ENCODE results near the gene GRIP2.

The GRIP2 gene

GRCh38 chr3:14564741-14565140 is 24.6 kb upstream of the GRIP2 start:
- no peak for TF ChIP-seq ZFP3 (CRISPR knock-in tag; IDR thresholded peaks at IDR 0.05)
- TF ChIP-seq GLIS3 (CRISPR knock-in tag; IDR thresholded peaks at IDR 0.05), result no peak
- TF ChIP-seq TOX (CRISPR knock-in tag; IDR thresholded peaks at IDR 0.05; ENCODE audit: borderline replicate concordance), result no peak
- TF ChIP-seq OSR1 (CRISPR knock-in tag; IDR thresholded peaks at IDR 0.05), result no peak
- no peak for TF ChIP-seq ZFP30 (CRISPR knock-in tag; IDR thresholded peaks at IDR 0.05)
- no peak for TF ChIP-seq ARNTL (CRISPR knock-in tag; IDR thresholded peaks at IDR 0.05; ENCODE audit: borderline replicate concordance, low read depth)
- TF ChIP-seq ESRRG (CRISPR knock-in tag; IDR thresholded peaks at IDR 0.05), result no peak
- no peak for ATAC-seq

DNA sequence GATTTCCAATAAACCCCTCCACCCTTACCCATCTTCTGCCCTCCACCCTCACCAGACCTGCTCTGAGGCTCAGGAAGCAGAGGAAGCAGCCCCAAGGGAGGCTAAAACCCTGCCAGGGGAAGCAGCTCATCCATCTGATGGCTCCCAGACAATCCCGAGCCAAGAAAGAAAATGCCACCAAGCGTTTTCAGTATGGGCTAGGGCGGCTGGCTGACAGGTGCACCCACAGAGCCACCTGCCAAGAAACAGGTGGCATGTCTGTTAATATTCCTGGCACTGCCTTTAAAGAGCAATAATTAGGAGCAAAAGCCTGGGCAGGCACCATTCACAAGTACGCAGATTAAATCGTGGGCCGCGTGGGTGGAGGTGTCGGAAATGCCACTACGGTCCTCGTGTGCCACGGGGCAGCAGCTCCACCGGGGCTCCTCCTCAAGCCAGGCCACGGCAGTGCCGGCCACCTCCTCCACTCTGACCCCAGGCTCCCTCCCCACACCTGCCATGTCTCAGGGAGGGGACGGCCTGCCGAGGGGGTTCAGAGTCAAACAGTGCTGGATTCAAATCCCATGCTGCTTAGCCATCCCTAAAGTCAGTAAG is 23.9 kb upstream of the GRIP2 start:
- TF ChIP-seq, protein P1, sequence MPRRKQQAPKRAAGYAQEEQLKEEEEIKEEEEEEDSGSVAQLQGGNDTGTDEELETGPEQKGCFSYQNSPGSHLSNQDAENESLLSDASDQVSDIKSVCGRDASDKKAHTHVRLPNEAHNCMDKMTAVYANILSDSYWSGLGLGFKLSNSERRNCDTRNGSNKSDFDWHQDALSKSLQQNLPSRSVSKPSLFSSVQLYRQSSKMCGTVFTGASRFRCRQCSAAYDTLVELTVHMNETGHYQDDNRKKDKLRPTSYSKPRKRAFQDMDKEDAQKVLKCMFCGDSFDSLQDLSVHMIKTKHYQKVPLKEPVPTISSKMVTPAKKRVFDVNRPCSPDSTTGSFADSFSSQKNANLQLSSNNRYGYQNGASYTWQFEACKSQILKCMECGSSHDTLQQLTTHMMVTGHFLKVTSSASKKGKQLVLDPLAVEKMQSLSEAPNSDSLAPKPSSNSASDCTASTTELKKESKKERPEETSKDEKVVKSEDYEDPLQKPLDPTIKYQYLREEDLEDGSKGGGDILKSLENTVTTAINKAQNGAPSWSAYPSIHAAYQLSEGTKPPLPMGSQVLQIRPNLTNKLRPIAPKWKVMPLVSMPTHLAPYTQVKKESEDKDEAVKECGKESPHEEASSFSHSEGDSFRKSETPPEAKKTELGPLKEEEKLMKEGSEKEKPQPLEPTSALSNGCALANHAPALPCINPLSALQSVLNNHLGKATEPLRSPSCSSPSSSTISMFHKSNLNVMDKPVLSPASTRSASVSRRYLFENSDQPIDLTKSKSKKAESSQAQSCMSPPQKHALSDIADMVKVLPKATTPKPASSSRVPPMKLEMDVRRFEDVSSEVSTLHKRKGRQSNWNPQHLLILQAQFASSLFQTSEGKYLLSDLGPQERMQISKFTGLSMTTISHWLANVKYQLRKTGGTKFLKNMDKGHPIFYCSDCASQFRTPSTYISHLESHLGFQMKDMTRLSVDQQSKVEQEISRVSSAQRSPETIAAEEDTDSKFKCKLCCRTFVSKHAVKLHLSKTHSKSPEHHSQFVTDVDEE (CRISPR knock-in tag; IDR thresholded peaks at IDR 0.05), result no peak
- TF ChIP-seq, protein P2, sequence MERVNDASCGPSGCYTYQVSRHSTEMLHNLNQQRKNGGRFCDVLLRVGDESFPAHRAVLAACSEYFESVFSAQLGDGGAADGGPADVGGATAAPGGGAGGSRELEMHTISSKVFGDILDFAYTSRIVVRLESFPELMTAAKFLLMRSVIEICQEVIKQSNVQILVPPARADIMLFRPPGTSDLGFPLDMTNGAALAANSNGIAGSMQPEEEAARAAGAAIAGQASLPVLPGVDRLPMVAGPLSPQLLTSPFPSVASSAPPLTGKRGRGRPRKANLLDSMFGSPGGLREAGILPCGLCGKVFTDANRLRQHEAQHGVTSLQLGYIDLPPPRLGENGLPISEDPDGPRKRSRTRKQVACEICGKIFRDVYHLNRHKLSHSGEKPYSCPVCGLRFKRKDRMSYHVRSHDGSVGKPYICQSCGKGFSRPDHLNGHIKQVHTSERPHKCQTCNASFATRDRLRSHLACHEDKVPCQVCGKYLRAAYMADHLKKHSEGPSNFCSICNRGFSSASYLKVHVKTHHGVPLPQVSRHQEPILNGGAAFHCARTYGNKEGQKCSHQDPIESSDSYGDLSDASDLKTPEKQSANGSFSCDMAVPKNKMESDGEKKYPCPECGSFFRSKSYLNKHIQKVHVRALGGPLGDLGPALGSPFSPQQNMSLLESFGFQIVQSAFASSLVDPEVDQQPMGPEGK (CRISPR knock-in tag; IDR thresholded peaks at IDR 0.05; ENCODE audit: borderline replicate concordance), result no peak
- TF ChIP-seq, protein P3, sequence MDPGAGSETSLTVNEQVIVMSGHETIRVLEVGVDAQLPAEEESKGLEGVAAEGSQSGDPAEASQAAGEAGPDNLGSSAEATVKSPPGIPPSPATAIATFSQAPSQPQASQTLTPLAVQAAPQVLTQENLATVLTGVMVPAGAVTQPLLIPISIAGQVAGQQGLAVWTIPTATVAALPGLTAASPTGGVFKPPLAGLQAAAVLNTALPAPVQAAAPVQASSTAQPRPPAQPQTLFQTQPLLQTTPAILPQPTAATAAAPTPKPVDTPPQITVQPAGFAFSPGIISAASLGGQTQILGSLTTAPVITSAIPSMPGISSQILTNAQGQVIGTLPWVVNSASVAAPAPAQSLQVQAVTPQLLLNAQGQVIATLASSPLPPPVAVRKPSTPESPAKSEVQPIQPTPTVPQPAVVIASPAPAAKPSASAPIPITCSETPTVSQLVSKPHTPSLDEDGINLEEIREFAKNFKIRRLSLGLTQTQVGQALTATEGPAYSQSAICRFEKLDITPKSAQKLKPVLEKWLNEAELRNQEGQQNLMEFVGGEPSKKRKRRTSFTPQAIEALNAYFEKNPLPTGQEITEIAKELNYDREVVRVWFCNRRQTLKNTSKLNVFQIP (CRISPR knock-in tag; IDR thresholded peaks at IDR 0.05; ENCODE audit: borderline replicate concordance, low read depth), result no peak
- TF ChIP-seq TOX (CRISPR knock-in tag; IDR thresholded peaks at IDR 0.05; ENCODE audit: borderline replicate concordance) (no peak), GLIS3 (CRISPR knock-in tag; IDR thresholded peaks at IDR 0.05) (no peak), RARB (CRISPR knock-in tag; IDR thresholded peaks at IDR 0.05) (no peak), CSRNP3 (CRISPR knock-in tag; IDR thresholded peaks at IDR 0.05) (no peak), ZNF565 (CRISPR knock-in tag; conservative IDR thresholded peaks at IDR 0.05; ENCODE audit: low read depth) (no peak), ARNTL (CRISPR knock-in tag; IDR thresholded peaks at IDR 0.05; ENCODE audit: borderline replicate concordance, low read depth) (no peak), ZFP3 (CRISPR knock-in tag; IDR thresholded peaks at IDR 0.05) (no peak), OSR1 (CRISPR knock-in tag; IDR thresholded peaks at IDR 0.05) (no peak), ESRRG (CRISPR knock-in tag; IDR thresholded peaks at IDR 0.05) (no peak), ZFP30 (CRISPR knock-in tag; IDR thresholded peaks at IDR 0.05) (no peak), CREB5 (CRISPR knock-in tag; IDR thresholded peaks at IDR 0.05; ENCODE audit: low read depth) (no peak)
- no peak for ATAC-seq

- no peak for ATAC-seq
- TF ChIP-seq, protein P2 (CRISPR knock-in tag; IDR thresholded peaks at IDR 0.05; ENCODE audit: borderline replicate concordance), result no peak
- no peak for TF ChIP-seq RARB (CRISPR knock-in tag; IDR thresholded peaks at IDR 0.05)
- TF ChIP-seq OSR1 (CRISPR knock-in tag; IDR thresholded peaks at IDR 0.05), result no peak
- no peak for TF ChIP-seq ZNF565 (CRISPR knock-in tag; conservative IDR thresholded peaks at IDR 0.05; ENCODE audit: low read depth)
- TF ChIP-seq ISL1 (CRISPR knock-in tag; IDR thresholded peaks at IDR 0.05), result no peak
- TF ChIP-seq GLIS3 (CRISPR knock-in tag; IDR thresholded peaks at IDR 0.05), result no peak
- no peak for TF ChIP-seq PPARA (CRISPR knock-in tag; IDR thresholded peaks at IDR 0.05; ENCODE audit: borderline replicate concordance)
- no peak for TF ChIP-seq ZFP30 (CRISPR knock-in tag; IDR thresholded peaks at IDR 0.05)
- no peak for TF ChIP-seq TOX (CRISPR knock-in tag; IDR thresholded peaks at IDR 0.05; ENCODE audit: borderline replicate concordance)
- TF ChIP-seq, protein P3 (CRISPR knock-in tag; IDR thresholded peaks at IDR 0.05; ENCODE audit: borderline replicate concordance, low read depth), result no peak
- TF ChIP-seq ZNF8 (CRISPR knock-in tag; IDR thresholded peaks at IDR 0.05), result no peak
- no peak for TF ChIP-seq CREB5 (CRISPR knock-in tag; IDR thresholded peaks at IDR 0.05; ENCODE audit: low read depth)
- TF ChIP-seq ZC3H10 (CRISPR knock-in tag; IDR thresholded peaks at IDR 0.05), result no peak
- no peak for TF ChIP-seq ZFP3 (CRISPR knock-in tag; IDR thresholded peaks at IDR 0.05)
- TF ChIP-seq ZNF70 (CRISPR knock-in tag; IDR thresholded peaks at IDR 0.05), result no peak
- TF ChIP-seq CSDC2 (CRISPR knock-in tag; IDR thresholded peaks at IDR 0.05), result no peak
Measured at GRCh38 chr3:14562121-14562890, 22.2 kb upstream of the GRIP2 start.
